T-helper 17 cell (primary cell): ENCODE results near the gene SLC5A11. TPM values are rescaled to one million over a fixed set of nuclear protein-coding genes. Genes with fewer than 3 reads are reported as not detected.

Experiments used
- ATAC-seq: fragments of 150-1000 bp; cut with Tn5 transposase; 2 replicates; pipeline ENCODE4 v1.10.0; 2021; ENCODE audit warnings: mild to moderate bottlenecking, moderate library complexity
- DNase-seq, 3 donors: peaks; one replicate each; pipeline versions ENCODE4 v3.0.0 to v3.0.0-alpha.2; 2020 to 2021
- H3K9me3 ChIP-seq: one replicate; pipeline ENCODE4 v1.7.0; 2013; ENCODE audit warnings: low read length, mild to moderate bottlenecking; ENCODE audit not compliant: control insufficient read depth, poor library complexity, severe bottlenecking
- H3K27ac Mint-ChIP-seq: one replicate; pipeline ENCODE4 v1.8.0; 2022; ENCODE audit warnings: mild to moderate bottlenecking, moderate library complexity, mixed read lengths
- H3K27me3 Mint-ChIP-seq: one replicate; pipeline ENCODE4 v1.8.0; 2022; ENCODE audit warnings: mixed read lengths
- H3K36me3 Mint-ChIP-seq: one replicate; pipeline ENCODE4 v1.8.0; 2022; ENCODE audit warnings: low read depth, mixed read lengths
- H3K4me1 Mint-ChIP-seq: one replicate; pipeline ENCODE4 v1.8.0; 2022; ENCODE audit warnings: mild to moderate bottlenecking, mixed read lengths
- H3K4me3 Mint-ChIP-seq: one replicate; pipeline ENCODE4 v1.8.0; 2022; ENCODE audit warnings: mild to moderate bottlenecking, moderate library complexity, mixed read lengths
- total RNA-seq, 4 donors: library from RNA in 2 of 4; stranded (reverse) in 2 of 4; gene quantifications; one replicate each; pipeline ENCODE4 v1.2.3 and lab custom pipeline; 2022 to 2026

SLC5A11 gene
- total RNA-seq, 2 donors from 2014 or later, result 0.60 TPM; not detected in 1

DNA sequence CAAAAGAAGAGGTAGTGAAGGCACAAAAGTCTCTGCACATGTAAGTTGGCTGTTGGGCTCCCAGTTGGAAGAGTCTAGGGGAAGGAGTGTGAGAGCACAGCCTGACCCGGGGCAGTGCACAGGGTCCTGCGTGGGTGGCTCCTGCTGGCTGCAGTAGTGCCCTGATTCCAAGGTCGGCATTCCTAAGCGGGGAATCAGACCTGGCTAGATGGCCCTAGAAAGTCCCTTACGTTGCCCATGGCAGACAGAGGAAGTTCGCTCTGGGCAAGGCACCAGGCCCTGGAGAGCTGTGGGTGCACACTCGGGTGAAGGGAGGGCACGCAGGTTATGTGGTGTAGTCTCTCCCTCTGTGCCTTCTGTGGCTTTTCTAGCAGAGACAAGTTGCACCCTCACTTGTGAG is 22.8 kb upstream of the SLC5A11 start:
- Mint-ChIP-seq H3K27ac (no peak overlapping the region), H3K4me3 (no peak overlapping the region), H3K36me3 (peaks cover 11% of the 10 kb centered on the region), H3K27me3 (no peaks in the 10 kb centered on the region), H3K4me1 (peaks cover 7% of the 10 kb centered on the region)
- no peaks in the 10 kb centered on the region for H3K9me3 ChIP-seq
- no peak for ATAC-seq
- DNase-seq, result no peak

DNA sequence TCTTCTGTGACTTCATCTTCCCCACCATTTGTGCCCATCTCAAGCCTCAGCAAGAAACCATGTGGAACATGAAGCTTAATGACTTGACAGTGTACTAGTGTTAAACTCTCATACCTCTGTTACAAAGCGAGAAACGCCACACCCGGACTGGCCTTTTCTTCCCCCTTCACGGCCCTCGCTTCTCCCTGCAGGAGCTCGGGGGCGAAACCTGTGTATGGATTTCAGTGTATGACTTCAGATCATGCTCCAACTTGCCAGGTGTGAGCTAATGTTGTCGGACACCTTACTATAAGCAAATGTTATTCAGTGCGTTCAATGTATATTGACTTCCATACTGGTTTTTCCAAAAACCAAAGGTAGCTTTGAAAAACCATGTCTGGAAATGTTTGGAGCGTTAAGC is 20.1 kb upstream of the SLC5A11 start:
- no peak for ATAC-seq
- Mint-ChIP-seq H3K27ac (no peak overlapping the region), H3K36me3 (peaks cover 6% of the 10 kb centered on the region)

GRCh38 chr16:24826096-24826690 is 19.6 kb upstream of the SLC5A11 start:
- Mint-ChIP-seq H3K27me3 (no peaks in the 10 kb centered on the region), H3K4me3 (no peak overlapping the region), H3K36me3 (peaks cover 6% of the 10 kb centered on the region), H3K4me1 (peaks cover 4% of the 10 kb centered on the region), H3K27ac (no peak overlapping the region)
- no peaks in the 10 kb centered on the region for H3K9me3 ChIP-seq
- DNase-seq (no peak), ATAC-seq (no peak)

More for the DNA sequence above, 20.1 kb upstream of the SLC5A11 start:
- Mint-ChIP-seq H3K4me3 (no peak overlapping the region), H3K27me3 (no peaks in the 10 kb centered on the region), H3K4me1 (peaks cover 5% of the 10 kb centered on the region)
- no peak for DNase-seq
- no peaks in the 10 kb centered on the region for H3K9me3 ChIP-seq

DNA sequence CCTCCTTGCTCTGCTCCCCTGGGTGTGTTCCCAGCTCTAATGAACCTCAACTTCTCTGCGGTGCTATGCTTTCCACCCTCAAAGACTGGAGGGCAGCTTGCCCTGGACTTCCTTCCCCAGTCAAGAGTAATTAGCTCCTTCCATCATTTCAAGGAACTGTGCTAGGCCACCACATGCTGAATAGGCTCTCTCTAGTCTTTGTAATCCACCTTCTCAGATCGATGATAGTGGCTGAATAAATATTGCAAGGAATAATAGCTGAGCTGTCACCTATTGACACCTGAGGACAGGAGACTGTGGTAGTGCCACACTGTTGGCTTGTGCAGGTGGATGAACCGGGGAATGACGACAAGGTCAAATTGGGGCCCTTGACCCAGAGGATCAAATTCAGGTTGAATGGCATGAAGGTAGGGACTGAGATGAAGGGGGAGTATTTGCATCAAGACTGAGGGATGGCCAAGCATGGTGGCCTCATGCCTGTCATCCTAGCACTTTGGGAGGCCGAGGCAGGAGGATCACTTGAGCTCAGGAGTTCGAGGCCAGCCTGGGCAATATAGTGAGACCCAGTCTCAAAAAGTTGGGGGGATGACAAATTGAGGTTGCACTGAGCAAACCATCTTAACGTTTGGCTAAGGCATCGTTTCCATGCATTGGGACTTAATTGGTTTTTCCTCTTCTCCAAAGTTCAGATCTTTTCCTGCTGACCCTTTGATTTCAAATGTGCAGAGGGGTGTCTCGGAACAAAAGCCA is 18.8 kb upstream of the SLC5A11 start:
- Mint-ChIP-seq H3K36me3 (peaks cover 6% of the 10 kb centered on the region), H3K27ac (no peak overlapping the region)
- ATAC-seq, result no peak

GRCh38 chr16:24829153-24829552 is 16.6 kb upstream of the SLC5A11 start:
- Mint-ChIP-seq H3K27ac (no peak overlapping the region), H3K4me1 (peaks cover 4% of the 10 kb centered on the region), H3K4me3 (no peak overlapping the region), H3K27me3 (no peaks in the 10 kb centered on the region), H3K36me3 (peaks cover 6% of the 10 kb centered on the region)
- DNase-seq (no peak), ATAC-seq (no peak)
- no peaks in the 10 kb centered on the region for H3K9me3 ChIP-seq

More for the DNA sequence above, 18.8 kb upstream of the SLC5A11 start:
- Mint-ChIP-seq H3K27me3 (no peaks in the 10 kb centered on the region), H3K4me3 (no peak overlapping the region), H3K4me1 (peaks cover 4% of the 10 kb centered on the region)
- no peak for DNase-seq
- no peaks in the 10 kb centered on the region for H3K9me3 ChIP-seq

DNA sequence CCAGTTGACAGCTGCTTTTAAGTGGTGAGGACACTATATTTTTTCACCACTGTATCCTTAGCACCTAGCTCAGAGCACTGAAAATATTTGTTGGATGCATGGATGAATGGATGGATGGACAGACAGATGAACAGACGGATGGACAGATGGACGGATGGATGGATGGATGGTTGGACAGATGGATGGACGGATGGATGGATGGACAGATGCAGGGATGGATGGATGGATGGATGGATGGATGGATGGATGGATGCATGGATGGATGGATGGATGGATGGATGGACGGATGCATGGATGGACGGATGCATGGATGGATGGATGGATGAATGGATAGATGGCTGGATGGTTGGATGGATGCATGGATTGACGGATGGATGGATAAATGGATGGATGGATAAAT is 12.4 kb upstream of the SLC5A11 start:
- Mint-ChIP-seq H3K36me3 (no peaks in the 10 kb centered on the region), H3K27me3 (no peaks in the 10 kb centered on the region), H3K4me1 (no peaks in the 10 kb centered on the region), H3K4me3 (no peak overlapping the region), H3K27ac (no peak overlapping the region)
- no peak for DNase-seq
- H3K9me3 ChIP-seq, result no peaks in the 10 kb centered on the region
- no peak for ATAC-seq

DNA sequence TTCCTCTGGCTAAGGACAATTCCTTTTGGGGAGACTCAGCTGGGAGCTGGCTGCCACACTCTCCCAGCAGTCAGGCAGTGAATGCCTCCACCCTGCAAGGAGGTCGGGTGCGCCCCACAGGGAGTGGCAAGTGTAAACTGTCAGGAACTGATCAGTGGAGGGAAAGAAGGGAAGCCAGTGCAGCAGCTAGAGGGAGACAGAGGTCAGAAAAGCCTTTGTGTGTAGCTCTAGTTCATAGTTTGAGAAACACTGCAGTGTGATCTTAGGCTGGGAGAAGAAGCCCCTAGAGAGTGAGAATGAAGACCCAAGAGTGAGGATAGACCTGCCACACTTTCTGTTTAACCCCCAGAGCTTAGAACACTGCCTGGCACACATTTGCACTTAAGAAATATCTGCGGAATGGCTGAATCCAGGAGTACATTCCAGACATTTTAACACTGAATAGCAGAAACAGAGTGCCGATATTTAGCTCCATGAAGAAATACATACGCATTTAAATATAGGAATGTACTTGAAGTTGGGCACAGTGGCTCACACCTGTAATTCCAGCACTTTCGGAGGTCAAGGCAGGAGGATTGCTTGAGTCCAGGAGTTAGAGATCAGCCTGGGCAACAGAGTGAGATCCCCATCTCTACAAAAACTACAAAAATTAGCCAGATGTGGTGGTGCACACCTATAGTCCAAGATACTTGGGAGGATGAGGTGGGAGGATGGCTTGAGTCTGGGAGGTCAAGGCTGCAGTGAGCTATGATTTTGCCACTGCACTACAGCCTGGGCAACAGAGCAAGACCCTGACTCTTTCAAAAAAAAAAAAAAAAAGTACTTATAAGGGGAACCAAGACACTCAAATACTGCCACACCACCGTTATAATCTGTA is 11.1 kb upstream of the SLC5A11 start:
- H3K27ac Mint-ChIP-seq, result no peak overlapping the region
- no peak for DNase-seq
- no peaks in the 10 kb centered on the region for H3K9me3 ChIP-seq
- no peak overlapping the region for H3K4me3 Mint-ChIP-seq
- no peaks in the 10 kb centered on the region for H3K27me3 Mint-ChIP-seq
- no peaks in the 10 kb centered on the region for H3K36me3 Mint-ChIP-seq
- no peaks in the 10 kb centered on the region for H3K4me1 Mint-ChIP-seq
- no peak for ATAC-seq

GRCh38 chr16:24836836-24837235 is 8.9 kb upstream of the SLC5A11 start:
- Mint-ChIP-seq H3K4me1 (no peaks in the 10 kb centered on the region), H3K27me3 (no peaks in the 10 kb centered on the region), H3K36me3 (no peaks in the 10 kb centered on the region), H3K4me3 (no peak overlapping the region), H3K27ac (no peak overlapping the region)
- no peaks in the 10 kb centered on the region for H3K9me3 ChIP-seq
- no peak for DNase-seq
- no peak for ATAC-seq

GRCh38 chr16:24837969-24838368 is 7.8 kb upstream of the SLC5A11 start:
- H3K36me3 Mint-ChIP-seq, result peaks cover 4% of the 10 kb centered on the region
- H3K4me3 Mint-ChIP-seq, result no peak overlapping the region
- ATAC-seq, result no peak
- DNase-seq, result no peak
- no peaks in the 10 kb centered on the region for H3K9me3 ChIP-seq
- no peaks in the 10 kb centered on the region for H3K27me3 Mint-ChIP-seq
- no peak overlapping the region for H3K27ac Mint-ChIP-seq
- no peaks in the 10 kb centered on the region for H3K4me1 Mint-ChIP-seq

- Mint-ChIP-seq H3K27me3 (no peaks in the 10 kb centered on the region), H3K27ac (no peak overlapping the region), H3K36me3 (peaks cover 4% of the 10 kb centered on the region), H3K4me1 (no peaks in the 10 kb centered on the region), H3K4me3 (no peak overlapping the region)
- no peaks in the 10 kb centered on the region for H3K9me3 ChIP-seq
- DNase-seq (no peak), ATAC-seq (no peak)
These were observed 7.1 kb upstream of the SLC5A11 start for GRCh38 chr16:24838554-24839266.

- Mint-ChIP-seq H3K4me3 (no peak overlapping the region), H3K36me3 (peaks cover 4% of the 10 kb centered on the region), H3K4me1 (no peaks in the 10 kb centered on the region), H3K27me3 (no peaks in the 10 kb centered on the region), H3K27ac (no peak overlapping the region)
- ATAC-seq, result no peak
- DNase-seq, result no peak
- no peaks in the 10 kb centered on the region for H3K9me3 ChIP-seq
These were observed 6.3 kb upstream of the SLC5A11 start for GRCh38 chr16:24839347-24839972.

GRCh38 chr16:24841291-24841690 is 4.5 kb upstream of the SLC5A11 start:
- Mint-ChIP-seq H3K4me1 (no peaks in the 10 kb centered on the region), H3K27ac (no peak overlapping the region), H3K4me3 (no peak overlapping the region), H3K36me3 (peaks cover 4% of the 10 kb centered on the region), H3K27me3 (no peaks in the 10 kb centered on the region)
- DNase-seq (no peak), ATAC-seq (no peak)
- no peaks in the 10 kb centered on the region for H3K9me3 ChIP-seq
